RPMI8226 (cell line): Measurements from ENCODE around the gene PLEKHA7.

ENCODE experiments used
- DNase-seq: peaks from one replicate; pipeline ENCODE4 v3.0.0-alpha.2; 2015

PLEKHA7 gene

DNA sequence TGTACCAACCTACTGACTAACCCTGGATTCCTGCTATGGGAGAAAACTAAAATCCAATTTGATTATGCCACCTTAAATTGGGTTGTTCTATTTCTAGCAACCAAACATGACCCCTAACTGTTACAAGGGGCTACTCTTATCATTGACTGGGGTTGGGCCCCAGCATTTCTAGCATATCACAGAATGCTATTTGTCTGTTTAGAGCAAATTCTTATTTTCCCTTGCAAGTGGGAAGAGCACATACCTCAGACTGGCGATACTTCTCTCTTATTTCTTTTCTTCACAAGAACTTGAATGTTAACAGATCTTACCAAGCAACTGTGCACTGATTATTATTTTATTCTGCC lies 182.0 kb downstream of the PLEKHA7 start:
- no peak for DNase-seq

GRCh38 chr11:16831316-16832192 lies 182.7 kb downstream of the PLEKHA7 start:
- no peak for DNase-seq

DNA sequence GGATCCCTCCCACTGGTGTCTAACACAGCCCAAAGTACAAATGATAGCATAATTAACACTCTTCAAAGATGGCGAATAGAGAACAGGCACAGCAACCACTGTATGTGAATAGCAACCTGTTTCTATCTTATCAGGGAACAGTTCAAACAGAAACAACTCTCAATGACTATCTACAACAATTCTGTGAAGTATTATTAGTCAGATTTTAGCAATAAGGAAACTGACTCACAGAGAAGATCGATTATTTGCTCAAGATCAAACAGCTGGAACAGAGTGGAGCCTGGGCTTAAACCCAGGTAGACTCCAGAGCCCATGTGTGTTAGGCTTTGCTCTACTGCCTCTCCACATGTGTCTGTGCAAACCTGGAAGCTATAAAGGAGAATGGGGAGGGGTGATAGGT lies 187.1 kb downstream of the PLEKHA7 start:
- DNase-seq, result no peak

DNA sequence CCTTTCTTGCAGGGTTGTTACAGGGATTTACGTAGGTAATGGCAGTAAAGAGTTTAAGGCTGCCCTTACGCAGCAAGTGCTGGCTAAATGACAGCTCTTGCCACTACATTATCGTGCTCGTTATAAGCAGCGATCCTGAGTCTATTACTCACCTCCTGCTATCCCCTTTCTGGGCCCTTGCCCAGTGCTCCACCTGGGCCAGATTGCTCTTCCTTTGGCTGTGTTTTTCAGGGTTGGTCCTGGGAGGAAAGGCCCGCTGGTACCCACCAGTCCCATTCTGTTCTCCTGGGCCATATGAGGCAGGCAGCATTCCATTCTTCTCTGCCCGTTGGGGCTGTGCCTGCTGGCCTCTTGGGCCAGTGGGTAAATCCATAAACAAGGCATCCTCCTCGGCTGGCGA lies 188.2 kb downstream of the PLEKHA7 start:
- no peak for DNase-seq

DNA sequence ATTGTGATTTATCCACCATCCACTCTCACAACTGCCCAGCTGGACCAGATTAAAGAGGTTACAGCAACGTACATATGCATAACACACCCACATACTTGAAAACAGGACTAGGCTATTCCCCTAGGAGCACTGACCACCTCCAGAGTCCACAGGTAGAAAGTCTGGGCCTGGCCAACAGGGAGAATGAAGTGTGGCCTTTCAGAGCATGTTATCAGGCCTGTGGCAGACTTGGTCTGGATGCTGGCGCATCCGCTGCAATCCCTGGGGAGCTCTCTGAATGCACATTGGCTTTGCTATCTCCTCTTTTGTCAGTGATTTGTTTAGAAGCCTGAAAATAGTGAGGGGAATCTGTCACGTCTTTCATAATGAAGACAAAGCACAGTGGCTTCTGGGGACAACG lies 189.1 kb downstream of the PLEKHA7 start:
- DNase-seq, result no peak

- peak; percentile 68 for DNase-seq
Observed at GRCh38 chr11:16820324-16821092, 193.7 kb downstream of the PLEKHA7 start.

- no peak for DNase-seq
Observed at GRCh38 chr11:16818284-16818683, 195.9 kb downstream of the PLEKHA7 start.

DNA sequence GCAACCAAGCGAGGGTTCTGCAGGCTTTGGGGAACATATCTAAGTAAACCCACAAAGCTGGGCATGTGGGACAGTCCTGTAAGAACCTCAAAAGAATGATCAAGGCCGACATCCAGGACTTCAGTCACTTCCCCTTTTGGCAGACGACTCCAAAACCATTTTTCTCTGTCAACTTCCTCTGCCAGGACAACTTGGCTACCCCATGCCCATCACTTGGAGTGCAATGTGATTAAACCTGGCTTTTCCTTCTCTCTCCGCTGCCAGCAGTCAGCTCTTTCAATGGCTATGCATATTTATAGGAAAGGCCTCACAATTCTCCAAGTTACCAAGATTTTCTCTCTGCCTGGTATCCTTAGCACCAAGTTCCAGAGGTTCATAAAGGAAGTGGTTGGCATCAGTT lies 196.9 kb downstream of the PLEKHA7 start:
- no peak for DNase-seq

- DNase-seq, result no peak
Observed at GRCh38 chr11:16816358-16817270, 197.6 kb downstream of the PLEKHA7 start.

GRCh38 chr11:16815047-16815767 lies 199.0 kb downstream of the PLEKHA7 start:
- DNase-seq, result no peak

- DNase-seq, result no peak
Observed at GRCh38 chr11:16814410-16815046, 199.7 kb downstream of the PLEKHA7 start.

GRCh38 chr11:16813126-16813525 lies 201.1 kb downstream of the PLEKHA7 start:
- no peak for DNase-seq

- no peak for DNase-seq
Observed at GRCh38 chr11:16812274-16812673, 201.9 kb downstream of the PLEKHA7 start.

DNA sequence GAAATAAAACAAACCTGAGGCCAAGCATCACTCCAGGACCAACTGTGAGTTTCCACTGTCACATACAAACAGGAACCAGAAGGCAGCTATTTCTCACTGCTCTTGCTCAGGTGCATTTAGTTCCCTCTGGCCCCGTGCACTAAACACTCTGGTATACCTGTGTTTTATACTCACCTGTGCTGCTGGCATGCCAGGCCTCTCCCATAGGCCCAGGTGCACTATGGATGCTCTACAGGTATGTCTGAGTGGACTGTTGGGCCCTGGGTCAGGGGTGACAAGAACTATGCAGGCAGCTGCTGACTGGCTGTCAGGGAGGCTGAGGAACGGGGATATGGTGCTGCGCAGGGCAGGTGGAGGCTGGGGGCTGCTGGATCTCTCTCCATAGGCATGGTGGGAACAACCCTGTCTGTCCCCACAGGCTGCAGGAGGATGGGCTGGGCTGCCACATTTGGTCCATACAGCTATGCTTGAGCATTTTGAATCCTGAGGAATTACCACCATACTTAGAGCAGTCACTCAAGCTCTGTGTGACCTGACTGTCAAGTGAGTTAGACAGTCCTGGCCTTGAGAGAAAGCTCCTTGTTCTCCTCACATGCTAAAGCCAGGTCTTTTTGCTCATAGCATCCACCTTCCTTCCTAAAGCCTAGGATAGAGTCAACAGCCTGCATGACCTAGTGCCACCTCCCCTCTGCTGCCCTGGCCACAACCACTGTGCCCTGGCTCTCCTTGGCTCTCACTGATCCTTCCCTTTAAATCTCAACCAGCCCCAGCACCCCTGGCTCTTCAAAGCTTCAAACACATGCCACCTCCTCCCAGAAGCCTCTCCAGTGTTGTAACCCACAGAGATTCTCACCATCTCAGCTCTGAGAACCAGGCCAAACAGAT lies 202.8 kb downstream of the PLEKHA7 start:
- no peak for DNase-seq

- DNase-seq, result no peak
Observed at GRCh38 chr11:16809886-16810668, 204.1 kb downstream of the PLEKHA7 start.

GRCh38 chr11:16807306-16807705 lies 206.9 kb downstream of the PLEKHA7 start:
- DNase-seq, result no peak

DNA sequence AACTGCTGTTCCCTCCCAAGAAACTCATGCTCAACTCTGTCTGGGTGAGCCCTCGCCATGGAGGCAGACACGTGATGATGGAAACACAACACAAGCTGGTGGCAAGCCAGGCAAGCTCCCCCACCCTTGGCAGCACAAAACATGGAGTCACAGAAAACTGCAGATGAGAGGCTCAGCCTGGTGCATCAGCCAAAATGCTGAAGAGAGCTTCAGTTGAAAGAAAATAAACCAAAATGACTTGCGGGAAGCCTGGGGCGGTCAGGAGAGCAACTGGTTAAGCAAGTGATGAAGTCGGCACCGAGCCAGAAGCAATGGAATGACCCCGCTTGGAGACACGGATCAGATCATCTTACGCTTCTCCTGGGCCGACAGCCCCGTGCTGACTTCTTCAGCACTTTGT lies 207.4 kb downstream of the PLEKHA7 start:
- no peak for DNase-seq

GRCh38 chr11:16805938-16806337 lies 208.3 kb downstream of the PLEKHA7 start:
- DNase-seq, result no peak

- DNase-seq, result no peak
Observed at GRCh38 chr11:16804104-16804947, 209.9 kb downstream of the PLEKHA7 start.
